Measurements from ENCODE around the gene SRD5A1.

Gene SRD5A1

GRCh38 chr5:6712142-6712576 is 78.9 kb downstream of the SRD5A1 start:
- peak in 1 of 2 donors; percentile 33 for DNase-seq (ENCODE audit: low read depth in 1 of 2, low spot score in 1 of 2)

DNA sequence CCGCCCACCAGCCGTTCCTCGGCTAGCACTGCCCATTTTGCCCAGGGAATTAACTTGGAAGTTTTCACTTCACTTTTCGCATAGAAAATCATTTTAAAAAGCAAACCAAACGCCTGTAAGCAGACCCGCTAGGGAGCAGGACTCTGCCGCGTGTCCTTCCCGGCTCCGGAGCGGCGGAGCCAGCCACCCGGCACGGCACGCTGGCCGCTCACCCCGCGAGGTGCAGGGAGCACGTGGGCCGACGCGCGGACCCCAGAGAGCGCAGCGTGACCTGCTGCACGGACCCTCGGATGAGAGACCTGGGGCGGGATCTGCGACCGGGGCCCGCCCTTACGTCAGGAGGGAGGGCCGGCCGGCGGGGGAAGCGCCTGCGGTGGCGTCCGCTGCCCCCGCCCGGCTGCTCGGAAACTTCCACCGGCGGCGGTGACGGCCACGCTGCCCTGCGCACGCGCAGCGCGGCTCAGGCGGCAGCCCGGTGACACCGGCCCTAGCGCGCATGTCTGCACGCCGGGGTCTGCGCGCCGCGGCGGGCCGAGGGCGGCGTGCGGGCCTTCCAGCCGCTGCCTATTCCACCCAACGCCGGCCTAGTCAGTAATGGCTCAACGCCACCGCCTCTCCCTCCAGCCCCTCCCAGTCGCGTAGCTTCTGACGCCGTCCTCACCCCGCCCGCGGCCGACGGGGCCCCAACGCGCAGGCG is 79.5 kb downstream of the SRD5A1 start:
- DNase-seq (ENCODE audit: low read depth in 1 of 2, low spot score in 1 of 2): peak; percentile 94 to 97

- peak in 1 of 2 donors; percentile 21 for DNase-seq (ENCODE audit: low read depth in 1 of 2, low spot score in 1 of 2)
These were observed 80.3 kb downstream of the SRD5A1 start, which contains the start of gene TENT4A for GRCh38 chr5:6713274-6714225. TENT4A (plus strand) TSS chr5:6713432; CDS start chr5:6713984, 552 bp downstream.

- peak in 1 of 2 donors; percentile 15 for DNase-seq (ENCODE audit: low read depth in 1 of 2, low spot score in 1 of 2)
These were observed 81.2 kb downstream of the SRD5A1 start for GRCh38 chr5:6714226-6715041.

DNA sequence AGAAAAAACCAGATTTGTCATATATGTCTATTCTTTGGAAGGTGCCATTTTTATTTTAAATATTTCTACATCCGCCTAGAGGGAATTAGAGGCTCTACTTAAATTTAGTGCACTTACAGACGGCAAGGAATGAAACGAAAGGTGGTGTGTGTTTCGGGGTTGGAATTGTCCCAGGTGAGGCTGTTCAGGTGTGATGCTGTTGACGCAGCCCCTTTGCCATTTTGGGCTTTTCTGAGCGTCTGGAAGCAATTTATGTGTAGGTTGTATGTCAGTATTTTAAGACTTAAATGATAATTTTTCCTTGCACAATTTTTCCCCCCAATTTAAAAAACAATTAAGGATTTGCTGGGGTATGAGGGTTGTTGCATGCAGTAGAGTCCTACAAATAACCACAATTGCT is 82.0 kb downstream of the SRD5A1 start:
- DNase-seq (ENCODE audit: low read depth in 1 of 2, low spot score in 1 of 2): no peak

GRCh38 chr5:6715758-6716628 is 82.8 kb downstream of the SRD5A1 start:
- DNase-seq (ENCODE audit: low read depth in 1 of 2, low spot score in 1 of 2): no peak

- DNase-seq (ENCODE audit: low read depth in 1 of 2, low spot score in 1 of 2): no peak
These were observed 83.4 kb downstream of the SRD5A1 start for GRCh38 chr5:6716629-6717149.

- DNase-seq (ENCODE audit: low read depth in 1 of 2, low spot score in 1 of 2): no peak
These were observed 84.0 kb downstream of the SRD5A1 start for GRCh38 chr5:6717247-6717646.

GRCh38 chr5:6717687-6718086 is 84.4 kb downstream of the SRD5A1 start:
- no peak for DNase-seq (ENCODE audit: low read depth in 1 of 2, low spot score in 1 of 2)

GRCh38 chr5:6718161-6718681 is 85.0 kb downstream of the SRD5A1 start:
- no peak for DNase-seq (ENCODE audit: low read depth in 1 of 2, low spot score in 1 of 2)

GRCh38 chr5:6718718-6719117 is 85.5 kb downstream of the SRD5A1 start:
- no peak for DNase-seq (ENCODE audit: low read depth in 1 of 2, low spot score in 1 of 2)

- no peak for DNase-seq (ENCODE audit: low read depth in 1 of 2, low spot score in 1 of 2)
These were observed 86.2 kb downstream of the SRD5A1 start for GRCh38 chr5:6719417-6719816.

- no peak for DNase-seq (ENCODE audit: low read depth in 1 of 2, low spot score in 1 of 2)
These were observed 86.8 kb downstream of the SRD5A1 start for GRCh38 chr5:6719896-6720560.

- no peak for DNase-seq (ENCODE audit: low read depth in 1 of 2, low spot score in 1 of 2)
These were observed 87.3 kb downstream of the SRD5A1 start for GRCh38 chr5:6720561-6720921.

GRCh38 chr5:6721442-6721841 is 88.2 kb downstream of the SRD5A1 start:
- no peak for DNase-seq (ENCODE audit: low read depth in 1 of 2, low spot score in 1 of 2)

DNA sequence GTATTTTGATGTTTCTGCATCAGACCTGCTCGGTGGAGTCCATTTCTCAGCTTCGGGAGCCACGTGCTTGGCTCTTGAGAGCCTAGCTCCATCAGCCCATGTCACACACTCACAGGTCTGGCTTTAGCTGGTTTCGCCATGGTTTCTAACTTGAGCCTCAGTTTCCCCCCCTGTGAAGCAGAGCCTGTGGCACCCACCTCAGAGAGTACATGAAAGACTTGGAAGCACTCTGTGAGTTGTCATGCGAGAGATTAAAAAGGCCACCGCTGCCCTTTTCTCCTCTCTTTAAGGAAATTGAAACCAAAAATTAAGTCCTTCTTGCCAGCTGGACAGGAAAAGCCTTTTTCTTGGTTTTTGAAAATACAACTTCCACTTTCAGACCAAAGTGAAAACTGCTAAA is 88.8 kb downstream of the SRD5A1 start:
- DNase-seq (ENCODE audit: low read depth in 1 of 2, low spot score in 1 of 2): no peak

- no peak for DNase-seq (ENCODE audit: low read depth in 1 of 2, low spot score in 1 of 2)
These were observed 90.0 kb downstream of the SRD5A1 start for GRCh38 chr5:6723122-6723815.

GRCh38 chr5:6723816-6724300 is 90.6 kb downstream of the SRD5A1 start:
- DNase-seq (ENCODE audit: low read depth in 1 of 2, low spot score in 1 of 2): no peak

Measured in activated T-helper 1 cell treated with anti-CD3 and anti-CD28 coated beads, Interleukin-2, amount 50 U/mL, for 16 hours (primary cell).